Measurements from ENCODE around the gene PCDHGC4.

Gene PCDHGC4

DNA sequence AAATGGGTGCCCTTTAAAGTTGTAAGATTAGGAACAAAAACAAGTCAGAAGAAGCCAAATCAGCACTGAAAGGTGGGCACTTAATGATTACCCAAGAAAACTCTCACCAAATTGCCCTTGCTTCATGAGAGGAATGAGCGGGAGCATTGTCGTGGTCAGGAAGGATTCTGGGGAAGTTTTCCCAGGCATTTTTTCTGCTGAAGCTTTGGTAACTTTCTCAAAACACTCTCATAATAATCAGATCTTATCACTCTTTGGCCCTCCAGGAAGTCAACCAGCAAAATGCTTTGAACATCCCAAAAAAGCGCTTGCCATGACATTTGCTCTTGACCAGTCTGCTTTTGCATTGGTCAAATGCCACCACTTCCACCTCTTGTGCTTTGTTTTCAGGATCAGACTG lies 19.5 kb upstream of the PCDHGC4 start:
- CTCF ChIA-PET: interaction anchor here (0.7 to 6.2 kb wide), 5 partner anchors 9 to 136 kb away, joined by 3 to 37 read pairs (median 5); partner anchors contain the start of genes PCDHGA1, PCDHGA2 and PCDHGC3
- DNase-seq (ENCODE audit: low read depth, low spot score): no peak

DNA sequence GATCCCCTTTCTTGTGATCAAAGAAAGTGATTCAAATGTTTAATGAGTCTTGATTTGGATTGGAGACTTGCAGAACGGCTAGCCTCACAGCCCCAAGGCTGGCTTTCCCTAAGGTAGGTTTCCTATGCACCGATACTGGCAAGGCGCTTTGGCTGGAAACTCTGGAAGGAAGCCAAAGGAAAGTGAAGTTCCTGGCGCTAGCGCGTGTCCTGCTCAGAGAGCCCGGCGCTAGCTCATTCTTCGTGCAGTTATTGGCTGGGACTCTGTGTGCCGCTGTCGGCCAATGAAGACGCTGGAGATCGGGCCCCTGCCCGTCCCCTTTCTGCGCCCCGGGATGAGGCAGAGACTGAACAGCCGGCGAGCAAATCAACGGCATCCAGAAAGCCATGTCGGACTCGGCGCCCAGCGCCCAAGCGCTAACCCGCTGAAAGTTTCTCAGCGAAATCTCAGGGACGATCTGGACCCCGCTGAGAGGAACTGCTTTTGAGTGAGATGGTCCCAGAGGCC lies 9.2 kb upstream of the PCDHGC4 start, which contains the start of gene PCDHGC3:
Gene PCDHGC3 (plus strand): TSS at position 342 of the 507 bp plus-strand sequence. CDS start 151 bp downstream, at position 493.
- POLR2A ChIA-PET: interaction anchor here (0.7 to 2.2 kb wide), 9 partner anchors 11 to 45 kb away, joined by 3 to 16 read pairs (median 5); partner anchors contain the start of genes PCDHGA12 and PCDHGC5
- peak; percentile 77 for DNase-seq (ENCODE audit: low read depth, low spot score)
- CTCF ChIA-PET: interaction anchor here (0.6 to 7.5 kb wide), 22 partner anchors 8 to 133 kb away, joined by 3 to 99 read pairs (median 6); partner anchors contain the start of genes PCDHGA11, PCDHGA12, PCDHGB7 and PCDHGC4
- TF ChIP-seq, protein P1, sequence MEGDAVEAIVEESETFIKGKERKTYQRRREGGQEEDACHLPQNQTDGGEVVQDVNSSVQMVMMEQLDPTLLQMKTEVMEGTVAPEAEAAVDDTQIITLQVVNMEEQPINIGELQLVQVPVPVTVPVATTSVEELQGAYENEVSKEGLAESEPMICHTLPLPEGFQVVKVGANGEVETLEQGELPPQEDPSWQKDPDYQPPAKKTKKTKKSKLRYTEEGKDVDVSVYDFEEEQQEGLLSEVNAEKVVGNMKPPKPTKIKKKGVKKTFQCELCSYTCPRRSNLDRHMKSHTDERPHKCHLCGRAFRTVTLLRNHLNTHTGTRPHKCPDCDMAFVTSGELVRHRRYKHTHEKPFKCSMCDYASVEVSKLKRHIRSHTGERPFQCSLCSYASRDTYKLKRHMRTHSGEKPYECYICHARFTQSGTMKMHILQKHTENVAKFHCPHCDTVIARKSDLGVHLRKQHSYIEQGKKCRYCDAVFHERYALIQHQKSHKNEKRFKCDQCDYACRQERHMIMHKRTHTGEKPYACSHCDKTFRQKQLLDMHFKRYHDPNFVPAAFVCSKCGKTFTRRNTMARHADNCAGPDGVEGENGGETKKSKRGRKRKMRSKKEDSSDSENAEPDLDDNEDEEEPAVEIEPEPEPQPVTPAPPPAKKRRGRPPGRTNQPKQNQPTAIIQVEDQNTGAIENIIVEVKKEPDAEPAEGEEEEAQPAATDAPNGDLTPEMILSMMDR (IDR thresholded peaks at IDR 0.05; ENCODE audit: insufficient read depth, low read length, missing control alignments): peak; percentile 50
- peak within 1 kb of the TSS; percentile 84 for H3K4me3 ChIP-seq (ENCODE audit: low read depth, low read length)

More for the DNA sequence above, 19.5 kb upstream of the PCDHGC4 start:
- TF ChIP-seq, protein P1 (IDR thresholded peaks at IDR 0.05; ENCODE audit: insufficient read depth, low read length, missing control alignments): no peak
- H3K4me3 ChIP-seq (ENCODE audit: low read depth, low read length): no peak overlapping the region
- POLR2A ChIA-PET: no interaction called here

DNA sequence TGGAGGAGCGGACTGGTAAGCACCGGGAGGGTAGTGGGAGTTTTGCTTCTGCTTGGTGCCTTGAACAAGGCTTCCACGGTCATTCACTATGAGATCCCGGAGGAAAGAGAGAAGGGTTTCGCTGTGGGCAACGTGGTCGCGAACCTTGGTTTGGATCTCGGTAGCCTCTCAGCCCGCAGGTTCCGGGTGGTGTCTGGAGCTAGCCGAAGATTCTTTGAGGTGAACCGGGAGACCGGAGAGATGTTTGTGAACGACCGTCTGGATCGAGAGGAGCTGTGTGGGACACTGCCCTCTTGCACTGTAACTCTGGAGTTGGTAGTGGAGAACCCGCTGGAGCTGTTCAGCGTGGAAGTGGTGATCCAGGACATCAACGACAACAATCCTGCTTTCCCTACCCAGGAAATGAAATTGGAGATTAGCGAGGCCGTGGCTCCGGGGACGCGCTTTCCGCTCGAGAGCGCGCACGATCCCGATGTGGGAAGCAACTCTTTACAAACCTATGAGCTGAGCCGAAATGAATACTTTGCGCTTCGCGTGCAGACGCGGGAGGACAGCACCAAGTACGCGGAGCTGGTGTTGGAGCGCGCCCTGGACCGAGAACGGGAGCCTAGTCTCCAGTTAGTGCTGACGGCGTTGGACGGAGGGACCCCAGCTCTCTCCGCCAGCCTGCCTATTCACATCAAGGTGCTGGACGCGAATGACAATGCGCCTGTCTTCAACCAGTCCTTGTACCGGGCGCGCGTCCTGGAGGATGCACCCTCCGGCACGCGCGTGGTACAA lies 8.5 kb upstream of the PCDHGC4 start:
- DNase-seq (ENCODE audit: low read depth, low spot score): peak; percentile 36
- POLR2A ChIA-PET: interaction anchor here (0.8 to 2.2 kb wide), 8 partner anchors 9 to 45 kb away, joined by 3 to 16 read pairs (median 4); partner anchors contain the start of genes PCDHGC4 and PCDHGC5
- TF ChIP-seq, protein P1 (IDR thresholded peaks at IDR 0.05; ENCODE audit: insufficient read depth, low read length, missing control alignments): no peak
- H3K4me3 ChIP-seq (ENCODE audit: low read depth, low read length): peak overlapping the region; percentile 84
- CTCF ChIA-PET: interaction anchor here (0.9 to 7.5 kb wide), 16 partner anchors 9 to 88 kb away, joined by 3 to 99 read pairs (median 8); partner anchors contain the start of genes PCDHGA11, PCDHGA12 and PCDHGC5

DNA sequence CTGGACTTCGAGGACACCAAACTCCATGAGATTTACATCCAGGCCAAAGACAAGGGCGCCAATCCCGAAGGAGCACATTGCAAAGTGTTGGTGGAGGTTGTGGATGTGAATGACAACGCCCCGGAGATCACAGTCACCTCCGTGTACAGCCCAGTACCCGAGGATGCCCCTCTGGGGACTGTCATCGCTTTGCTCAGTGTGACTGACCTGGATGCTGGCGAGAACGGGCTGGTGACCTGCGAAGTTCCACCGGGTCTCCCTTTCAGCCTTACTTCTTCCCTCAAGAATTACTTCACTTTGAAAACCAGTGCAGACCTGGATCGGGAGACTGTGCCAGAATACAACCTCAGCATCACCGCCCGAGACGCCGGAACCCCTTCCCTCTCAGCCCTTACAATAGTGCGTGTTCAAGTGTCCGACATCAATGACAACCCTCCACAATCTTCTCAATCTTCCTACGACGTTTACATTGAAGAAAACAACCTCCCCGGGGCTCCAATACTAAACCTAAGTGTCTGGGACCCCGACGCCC lies 7.7 kb upstream of the PCDHGC4 start:
- no peak for DNase-seq (ENCODE audit: low read depth, low spot score)
- CTCF ChIA-PET: interaction anchor here (0.9 to 7.5 kb wide), 20 partner anchors 8 to 142 kb away, joined by 3 to 99 read pairs (median 8); partner anchors contain the start of genes DIAPH1, PCDHGA11, PCDHGA12 and PCDHGC5
- POLR2A ChIA-PET: interaction anchor here (1.0 to 2.2 kb wide), 7 partner anchors 8 to 44 kb away, joined by 3 to 16 read pairs (median 5); partner anchors contain the start of gene PCDHGC4
- peak overlapping the region; percentile 84 for H3K4me3 ChIP-seq (ENCODE audit: low read depth, low read length)
- TF ChIP-seq, protein P1 (IDR thresholded peaks at IDR 0.05; ENCODE audit: insufficient read depth, low read length, missing control alignments): no peak

DNA sequence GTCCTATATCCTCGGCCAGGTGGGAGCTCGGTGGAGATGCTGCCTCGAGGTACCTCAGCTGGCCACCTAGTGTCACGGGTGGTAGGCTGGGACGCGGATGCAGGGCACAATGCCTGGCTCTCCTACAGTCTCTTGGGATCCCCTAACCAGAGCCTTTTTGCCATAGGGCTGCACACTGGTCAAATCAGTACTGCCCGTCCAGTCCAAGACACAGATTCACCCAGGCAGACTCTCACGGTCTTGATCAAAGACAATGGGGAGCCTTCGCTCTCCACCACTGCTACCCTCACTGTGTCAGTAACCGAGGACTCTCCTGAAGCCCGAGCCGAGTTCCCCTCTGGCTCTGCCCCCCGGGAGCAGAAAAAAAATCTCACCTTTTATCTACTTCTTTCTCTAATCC lies 7.0 kb upstream of the PCDHGC4 start:
- ChIA-PET POLR2A (interaction anchor here (1.0 to 1.7 kb wide), 2 partner anchors 31 to 44 kb away, joined by 3 to 8 read pairs; no protein-coding TSS in a partner anchor), CTCF (interaction anchor here (1.0 to 7.5 kb wide), 13 partner anchors 10 to 141 kb away, joined by 3 to 99 read pairs (median 7); partner anchors contain the start of genes DIAPH1, PCDHGA11, PCDHGA12 and PCDHGC5)
- peak overlapping the region; percentile 84 for H3K4me3 ChIP-seq (ENCODE audit: low read depth, low read length)
- TF ChIP-seq, protein P1 (IDR thresholded peaks at IDR 0.05; ENCODE audit: insufficient read depth, low read length, missing control alignments): no peak
- no peak for DNase-seq (ENCODE audit: low read depth, low spot score)
